CD14-positive monocyte (primary cell): ENCODE measurements around the gene ALDH4A1. TPM values are rescaled to one million over a fixed set of nuclear protein-coding genes. Genes with fewer than 3 reads are reported as not detected.

Source experiments
- DNase-seq, 3 donors: peaks; one replicate each; pipeline ENCODE4 v3.0.0-alpha.2; 2011 to 2022
- H2AFZ ChIP-seq: 2 replicates; pipeline ENCODE4 v1.6.0; 2012; ENCODE audit warnings: mild to moderate bottlenecking, low read depth, low read length, inconsistent platforms; ENCODE audit not compliant: insufficient read depth, poor library complexity, severe bottlenecking
- H3K27ac ChIP-seq, 2 donors: 1 replicate in 1 of 2; 2 replicates in 1 of 2; pipeline ENCODE4 v1.5.1; 2012 to 2013; ENCODE audit warnings: low read length in 2 of 2, control low read depth in 1 of 2, inconsistent platforms in 1 of 2, low read depth in 1 of 2, mild to moderate bottlenecking in 1 of 2
- H3K27me3 ChIP-seq, 2 donors: one replicate each; pipeline versions ENCODE4 v1.6.0 to v1.6.1; 2011 to 2013; ENCODE audit warnings: low read length in 2 of 2; ENCODE audit not compliant: control insufficient read depth in 2 of 2, insufficient read depth in 2 of 2
- H3K36me3 ChIP-seq, 2 donors: replicated peaks in 1 of 2; 1 replicate in 1 of 2; 2 replicates in 1 of 2; pipeline versions ENCODE4 v1.5.1 to v1.6.1; 2012 to 2013; ENCODE audit warnings: low read length in 2 of 2, control low read depth in 1 of 2, inconsistent platforms in 1 of 2, mild to moderate bottlenecking in 1 of 2; ENCODE audit not compliant: insufficient read depth in 2 of 2, control insufficient read depth in 1 of 2
- H3K4me1 ChIP-seq, 2 donors: 1 replicate in 1 of 2; 2 replicates in 1 of 2; pipeline versions ENCODE4 v1.5.1 to v1.6.1; 2012 to 2013; ENCODE audit warnings: low read length in 2 of 2, control low read depth in 1 of 2, inconsistent platforms in 1 of 2, mild to moderate bottlenecking in 1 of 2, moderate library complexity in 1 of 2; ENCODE audit not compliant: insufficient read depth in 2 of 2, control insufficient read depth in 1 of 2
- H3K4me2 ChIP-seq: replicated peaks from 2 replicates; pipeline ENCODE3; 2012; ENCODE audit warnings: low read length, moderate library complexity, mild to moderate bottlenecking; ENCODE audit not compliant: poor library complexity, severe bottlenecking; ENCODE audit errors: extremely low read depth
- H3K4me3 ChIP-seq, 3 experiments: fragments of 200-600 bp in 1 of 3; sonication (generic) in 1 of 3; replicated peaks in 1 of 3; 1 replicate in 2 of 3; 2 replicates in 1 of 3; pipeline ENCODE4 v1.5.1; 2011 to 2013; ENCODE audit warnings: low read length in 3 of 3, mild to moderate bottlenecking in 3 of 3, control low read depth in 2 of 3, low read depth in 2 of 3, inconsistent platforms in 1 of 3, moderate library complexity in 1 of 3
- H3K79me2 ChIP-seq: 2 replicates; pipeline ENCODE4 v1.6.0; 2012; ENCODE audit warnings: mild to moderate bottlenecking, control low read depth, inconsistent platforms, low read length, moderate library complexity; ENCODE audit not compliant: insufficient read depth
- H3K9ac ChIP-seq: 2 replicates; pipeline ENCODE4 v1.6.0; 2017; ENCODE audit warnings: low read length, mild to moderate bottlenecking; ENCODE audit not compliant: insufficient read depth, poor library complexity, severe bottlenecking
- H3K9me3 ChIP-seq, 2 donors: replicated peaks in 1 of 2; 1 replicate in 1 of 2; 2 replicates in 1 of 2; pipeline versions ENCODE4 v1.5.1 to v1.6.1; 2012 to 2013; ENCODE audit warnings: low read length in 2 of 2, control low read depth in 1 of 2; ENCODE audit not compliant: control insufficient read depth in 1 of 2, insufficient read depth in 1 of 2
- H4K20me1 ChIP-seq: 2 replicates; pipeline ENCODE4 v1.6.0; 2012; ENCODE audit warnings: mild to moderate bottlenecking, low read length, control low read depth, moderate library complexity; ENCODE audit not compliant: insufficient read depth
- H3K27ac Mint-ChIP-seq, 7 donors: one replicate each; pipeline ENCODE4 v1.8.0; 2020; ENCODE audit warnings: mild to moderate bottlenecking in 7 of 7, mixed read lengths in 7 of 7, moderate library complexity in 6 of 7, inconsistent platforms in 2 of 7
- H3K27me3 Mint-ChIP-seq, 3 donors: one replicate each; pipeline ENCODE4 v1.8.0; 2021 to 2022; ENCODE audit warnings: low read depth in 3 of 3, mild to moderate bottlenecking in 3 of 3, mixed read lengths in 3 of 3, moderate library complexity in 3 of 3, inconsistent platforms in 1 of 3
- H3K36me3 Mint-ChIP-seq, 2 donors: one replicate each; pipeline ENCODE4 v1.8.0; 2020; ENCODE audit warnings: mixed read lengths in 2 of 2, inconsistent platforms in 1 of 2, mild to moderate bottlenecking in 1 of 2
- H3K4me1 Mint-ChIP-seq: one replicate; pipeline ENCODE4 v1.8.0; 2020; ENCODE audit warnings: mild to moderate bottlenecking, mixed read lengths
- H3K4me3 Mint-ChIP-seq, 2 donors: one replicate each; pipeline ENCODE4 v1.8.0; 2020; ENCODE audit warnings: mild to moderate bottlenecking in 2 of 2, mixed read lengths in 2 of 2, moderate library complexity in 1 of 2
- H3K9me3 Mint-ChIP-seq, 7 donors: one replicate each; pipeline ENCODE4 v1.8.0; 2020 to 2022; ENCODE audit warnings: mixed read lengths in 7 of 7, mild to moderate bottlenecking in 6 of 7, moderate library complexity in 6 of 7, inconsistent platforms in 2 of 7
- WGBS: methylation state at CpG from one replicate; pipeline ENCODE4 v1.1.5; 2013; ENCODE audit warnings: missing lambda C conversion rate; ENCODE audit not compliant: insufficient coverage; 5-methylcytosine and 5-hydroxymethylcytosine counted together
- intact Hi-C, 2 donors: fragments of 100-400 bp; cut with micrococcal nuclease; formaldehyde crosslinking; loops; one replicate each; pipeline versions ENCODE4 v1.15.0 to v1.15.1; 2023
- polyA plus RNA-seq, 3 donors: library from polyadenylated mRNA; depleted of rRNA in 1 of 3; unstranded in 2 of 3; stranded (reverse) in 1 of 3; fragments of 300-500 nt in 2 of 3; fragments of >200 nt in 1 of 3; fragmentation: Illumina TruSeq in 2 of 3; gene quantifications; 1 replicate in 2 of 3; 2 replicates in 1 of 3; pipeline ENCODE4 v1.2.3, GENCODE V29; 2012 to 2021
- TF ChIP-seq, protein P1 (sequence below): fragments of 200-600 bp; IDR thresholded peaks from one replicate; pipeline ENCODE4 v1.8.0; 2022; ENCODE audit warnings: antibody characterized with exemption, mild to moderate bottlenecking

ALDH4A1 gene
- polyA plus RNA-seq, 3 donors = 4.8 to 7.8 (median 6.1) TPM

DNA sequence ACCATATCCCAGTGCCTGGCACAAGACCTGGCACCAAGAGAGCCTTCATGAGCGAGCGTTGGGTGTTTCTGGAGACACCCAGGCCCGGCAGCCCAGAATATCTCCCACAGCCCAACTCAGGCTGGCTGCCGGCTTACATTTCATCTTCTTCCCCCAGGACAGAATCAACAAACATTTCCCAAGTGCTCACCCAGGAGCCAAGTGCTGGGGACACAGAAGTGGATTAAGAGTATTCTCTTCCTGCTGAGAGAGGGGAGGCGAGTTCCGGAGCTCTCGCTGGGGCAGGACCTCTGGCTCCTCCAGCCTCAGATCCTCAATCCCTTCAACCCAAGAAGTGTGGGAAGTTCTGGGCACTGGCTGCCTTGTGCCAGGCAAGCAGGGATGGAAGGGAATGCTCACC lies 30.5 kb upstream of the ALDH4A1 start:
- H3K36me3 ChIP-seq = no peaks in the 10 kb centered on the region
- H3K4me1 Mint-ChIP-seq = peaks cover 18% of the 10 kb centered on the region
- intact Hi-C loops = no loop called here
- H2AFZ ChIP-seq = no peak overlapping the region
- peak overlapping the region in 1 of 7 donors; percentile 13 for H3K27ac Mint-ChIP-seq
- H3K36me3 Mint-ChIP-seq = peaks cover 0 to 2% of the 10 kb centered on the region in 2 donors
- H3K27me3 Mint-ChIP-seq = peaks cover 1 to 10% (median 4%) of the 10 kb centered on the region in 3 donors
- H3K4me3 Mint-ChIP-seq = no peak overlapping the region
- H3K9me3 ChIP-seq = no peaks in the 10 kb centered on the region
- peaks cover 7 to 11% of the 10 kb centered on the region in 2 donors for H3K4me1 ChIP-seq
- H3K4me2 ChIP-seq = no peak overlapping the region
- no peaks in the 10 kb centered on the region for H3K9me3 Mint-ChIP-seq
- no peak overlapping the region for H3K27ac ChIP-seq
- H3K27me3 ChIP-seq = no peaks in the 10 kb centered on the region
- H4K20me1 ChIP-seq = peaks cover 69% of the 10 kb centered on the region
- DNase-seq = no peak
- H3K9ac ChIP-seq = no peak overlapping the region
- H3K4me3 ChIP-seq = no peak overlapping the region
- WGBS = 71% methylated on average over 2 of the region's 7 CpGs
- TF ChIP-seq, protein P1, sequence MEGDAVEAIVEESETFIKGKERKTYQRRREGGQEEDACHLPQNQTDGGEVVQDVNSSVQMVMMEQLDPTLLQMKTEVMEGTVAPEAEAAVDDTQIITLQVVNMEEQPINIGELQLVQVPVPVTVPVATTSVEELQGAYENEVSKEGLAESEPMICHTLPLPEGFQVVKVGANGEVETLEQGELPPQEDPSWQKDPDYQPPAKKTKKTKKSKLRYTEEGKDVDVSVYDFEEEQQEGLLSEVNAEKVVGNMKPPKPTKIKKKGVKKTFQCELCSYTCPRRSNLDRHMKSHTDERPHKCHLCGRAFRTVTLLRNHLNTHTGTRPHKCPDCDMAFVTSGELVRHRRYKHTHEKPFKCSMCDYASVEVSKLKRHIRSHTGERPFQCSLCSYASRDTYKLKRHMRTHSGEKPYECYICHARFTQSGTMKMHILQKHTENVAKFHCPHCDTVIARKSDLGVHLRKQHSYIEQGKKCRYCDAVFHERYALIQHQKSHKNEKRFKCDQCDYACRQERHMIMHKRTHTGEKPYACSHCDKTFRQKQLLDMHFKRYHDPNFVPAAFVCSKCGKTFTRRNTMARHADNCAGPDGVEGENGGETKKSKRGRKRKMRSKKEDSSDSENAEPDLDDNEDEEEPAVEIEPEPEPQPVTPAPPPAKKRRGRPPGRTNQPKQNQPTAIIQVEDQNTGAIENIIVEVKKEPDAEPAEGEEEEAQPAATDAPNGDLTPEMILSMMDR = no peak
- H3K79me2 ChIP-seq = peaks cover 12% of the 10 kb centered on the region

DNA sequence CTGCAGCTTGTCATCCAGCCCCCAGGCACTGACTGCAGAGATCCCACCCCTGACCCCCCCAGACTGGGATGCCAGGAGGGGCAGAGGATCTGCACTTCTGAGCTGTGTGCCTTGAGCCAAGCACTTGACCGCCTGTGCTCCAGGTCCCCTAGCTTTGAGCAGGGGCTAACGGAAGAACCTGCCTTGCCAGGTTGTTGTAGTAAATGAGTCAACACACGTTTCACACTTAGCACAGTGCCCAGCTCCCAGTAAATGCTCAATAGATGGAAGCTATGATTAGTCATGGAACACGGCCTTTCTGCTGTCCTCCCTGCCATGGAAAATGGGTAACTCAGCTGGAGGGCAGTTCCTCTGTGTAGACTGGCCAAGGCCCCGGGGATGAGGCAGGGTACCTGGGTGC lies 30.0 kb upstream of the ALDH4A1 start:
- Histone ChIP-seq H3K4me1 (peaks cover 12 to 16% of the 10 kb centered on the region in 2 donors), H3K4me2 (no peak overlapping the region), H3K4me3 (no peak overlapping the region), H3K27ac (no peak overlapping the region), H2AFZ (no peak overlapping the region), H3K27me3 (no peaks in the 10 kb centered on the region), H3K9me3 (no peaks in the 10 kb centered on the region), H3K36me3 (no peaks in the 10 kb centered on the region), H3K9ac (no peak overlapping the region), H3K79me2 (peaks cover 16% of the 10 kb centered on the region), H4K20me1 (peaks cover 64% of the 10 kb centered on the region)
- DNase-seq = no peak
- peaks cover 23% of the 10 kb centered on the region for H3K4me1 Mint-ChIP-seq
- H3K9me3 Mint-ChIP-seq = no peaks in the 10 kb centered on the region
- TF ChIP-seq, protein P1 = no peak
- intact Hi-C loops = no loop called here
- peaks cover 0 to 3% of the 10 kb centered on the region in 2 donors for H3K36me3 Mint-ChIP-seq
- H3K27me3 Mint-ChIP-seq = peaks cover 1 to 10% (median 5%) of the 10 kb centered on the region in 3 donors
- peak overlapping the region in 1 of 7 donors; percentile 38 for H3K27ac Mint-ChIP-seq
- H3K4me3 Mint-ChIP-seq = no peak overlapping the region
- WGBS = 85% methylated on average over 2 of the region's 5 CpGs
